ENCODE data around the gene TEX38.
"Not testable (repeated sequence)": the region's sequence is repeated elsewhere in the genome, so short reads cannot be mapped to it uniquely, and the experiment has no call there.

The TEX38 gene

DNA sequence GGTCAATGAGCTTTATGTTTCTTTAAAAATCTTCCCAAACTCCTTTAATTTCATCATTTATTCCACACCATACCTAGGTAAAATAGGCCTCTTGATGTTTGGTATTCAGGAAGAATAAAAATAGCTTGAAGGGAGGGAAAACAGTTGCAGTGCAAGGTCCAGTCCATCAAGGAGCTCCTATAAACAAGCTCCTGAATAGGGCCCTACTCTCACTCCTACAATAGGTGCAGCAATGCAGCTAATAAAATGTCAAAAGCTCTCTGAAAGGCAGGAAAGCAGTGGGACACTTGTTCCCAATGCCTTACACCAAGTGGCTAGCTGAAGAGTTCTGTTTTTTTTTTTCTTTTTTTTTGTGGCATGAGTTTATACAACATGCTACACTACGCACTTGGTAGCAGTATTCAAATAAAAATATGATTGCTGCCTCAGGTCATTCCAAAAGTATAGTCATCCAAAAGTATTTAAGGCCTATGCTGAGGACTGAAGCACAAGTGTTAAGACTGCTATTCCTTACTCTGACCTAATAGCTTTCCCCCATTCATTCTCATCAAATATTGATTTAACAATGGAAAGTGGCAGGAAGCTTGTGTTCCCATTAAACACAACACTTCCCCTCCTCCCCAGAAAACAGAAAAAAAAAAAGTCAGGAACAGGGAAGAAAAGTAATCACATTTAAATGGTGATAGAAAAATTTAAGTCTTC, 9.8 kb downstream of the TEX38 start:
- intact Hi-C loops (cut with DNase I): no loop called here
- peak in 1 of 42 donors; percentile 14 for DNase-seq

DNA sequence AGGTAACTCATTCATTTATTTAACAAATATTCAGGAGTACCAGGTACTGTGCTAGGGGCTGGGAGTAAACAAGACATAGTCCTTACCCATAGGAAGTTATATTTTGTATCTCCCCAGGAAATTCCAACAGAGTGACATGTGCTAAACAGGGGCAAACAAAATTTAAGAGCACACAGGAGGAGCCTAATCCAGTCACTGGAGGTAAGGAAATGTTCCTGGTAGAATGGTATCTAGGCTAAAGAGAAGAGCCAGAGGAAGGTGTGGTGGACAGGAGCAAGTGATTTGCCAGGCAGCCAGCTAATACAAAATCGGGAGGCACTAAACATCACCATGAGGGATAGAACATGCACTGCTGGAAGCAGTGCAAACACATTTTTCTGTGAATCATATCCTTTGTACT, 10.4 kb downstream of the TEX38 start:
- intact Hi-C loops (cut with DNase I): no loop called here
- no peak for DNase-seq

DNA sequence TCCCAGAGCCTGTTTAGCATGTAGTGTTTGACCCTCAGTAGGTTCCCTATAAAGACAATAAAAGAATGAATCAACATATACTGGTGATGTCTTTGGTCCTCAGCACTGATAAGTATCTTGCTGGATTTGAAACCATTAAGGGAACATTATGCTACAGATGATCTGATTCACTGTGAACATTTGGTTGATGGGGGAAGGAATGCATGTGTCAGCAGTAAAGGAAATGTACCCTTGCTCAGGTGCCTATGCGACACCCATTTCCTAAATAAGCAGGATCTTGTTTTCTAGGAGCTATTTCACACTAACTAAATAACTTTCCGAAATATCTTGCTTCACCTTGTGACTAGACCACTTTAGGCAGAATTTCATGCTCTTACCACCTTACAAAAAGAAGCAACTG, 13.0 kb downstream of the TEX38 start:
- no peak for DNase-seq
- intact Hi-C loops (cut with DNase I): no loop called here

DNA sequence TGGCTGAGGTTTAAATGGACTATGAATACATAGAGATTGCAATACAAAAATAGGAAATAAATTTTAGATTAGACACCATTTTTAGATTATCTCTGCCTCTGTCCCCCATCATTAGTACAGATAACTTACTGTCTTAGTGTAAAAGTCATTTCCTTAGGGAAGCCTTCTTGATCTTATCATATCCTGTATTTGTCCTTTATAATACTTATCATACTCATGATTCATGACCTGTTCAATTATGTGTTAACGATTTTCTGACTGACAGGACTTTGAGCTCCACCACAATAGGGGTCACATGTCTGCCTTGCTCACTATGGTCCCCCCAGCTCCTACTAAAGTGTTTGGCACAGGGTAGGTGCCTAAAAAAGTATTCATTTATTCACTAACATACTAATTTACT, 14.6 kb downstream of the TEX38 start:
- DNase-seq: no peak
- intact Hi-C loops (cut with DNase I): no loop called here

DNA sequence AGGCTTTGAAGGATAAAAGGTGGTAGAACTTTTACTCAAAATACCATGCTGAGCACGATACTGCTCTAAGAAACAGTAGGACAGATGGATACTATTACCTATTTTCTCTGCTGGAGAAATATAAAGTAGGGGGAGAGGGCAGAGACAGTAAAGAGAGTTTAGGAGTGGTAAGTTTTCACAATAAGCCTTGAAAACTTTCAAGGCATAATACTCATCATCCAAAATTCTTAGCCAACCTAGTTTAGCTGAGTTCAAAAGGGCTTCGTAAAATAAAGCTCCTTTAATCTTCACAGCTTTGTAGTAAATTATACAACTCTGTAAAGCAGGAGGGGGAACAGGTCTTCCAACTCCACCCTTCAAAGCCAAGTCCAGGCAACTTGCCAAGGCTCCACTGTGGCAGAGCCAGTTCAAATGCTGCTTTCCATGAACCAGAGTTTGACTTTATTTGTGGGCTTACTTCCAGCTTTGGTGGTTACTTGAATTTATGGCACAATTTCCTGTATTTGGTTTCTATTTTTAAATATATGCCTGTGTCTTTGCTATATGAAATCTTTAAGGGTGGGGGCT, 15.5 kb downstream of the TEX38 start:
- intact Hi-C loops (cut with DNase I): no loop called here
- peak in 32 of 42 donors; percentile 21 to 75 (median 48) for DNase-seq

DNA sequence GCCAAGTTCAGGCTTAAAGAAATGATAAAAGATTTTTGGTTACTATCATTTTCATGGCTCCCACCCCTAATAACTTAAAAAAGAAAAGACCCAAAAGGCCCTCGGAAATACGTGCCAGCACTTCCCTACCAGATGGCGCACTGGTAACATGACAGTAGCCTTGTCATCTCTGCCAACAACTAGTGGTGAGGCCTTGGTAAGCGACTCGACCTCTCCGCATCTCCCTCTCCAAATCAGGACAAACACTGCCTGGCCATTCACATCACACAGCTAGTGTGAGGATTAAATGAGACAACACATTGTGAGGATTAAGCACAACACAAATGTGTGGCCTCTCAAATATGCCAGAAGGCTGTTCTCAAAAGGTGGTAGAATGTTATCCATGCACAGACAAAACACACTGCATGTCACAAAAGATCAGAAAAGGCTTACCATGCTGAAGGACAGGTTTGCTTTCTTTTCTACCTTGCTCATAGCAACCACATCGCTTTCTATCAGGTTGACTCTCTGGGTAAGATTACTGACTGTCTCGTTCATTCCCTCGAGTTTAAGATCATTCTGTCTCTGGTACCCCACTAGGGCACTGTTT, 16.4 kb downstream of the TEX38 start:
- intact Hi-C loops (cut with DNase I): no loop called here

DNA sequence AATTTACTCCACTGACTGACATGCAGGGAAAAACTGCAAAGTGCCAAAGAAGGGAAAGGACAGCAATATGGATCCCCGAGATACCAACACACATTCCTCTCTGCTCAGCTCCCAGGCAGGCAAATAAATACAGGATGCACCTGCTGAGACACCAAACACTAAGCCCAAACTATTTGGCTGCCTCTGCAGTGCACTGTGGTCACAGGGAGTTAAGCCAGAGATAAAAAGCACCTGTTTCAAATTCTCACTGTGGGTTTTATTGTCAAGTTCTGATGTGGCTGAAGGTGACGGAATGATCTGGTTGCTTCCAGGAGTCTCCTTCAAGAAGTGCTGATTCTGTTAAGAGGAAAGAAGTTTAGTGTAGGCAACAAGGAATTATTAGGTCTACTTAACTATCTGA, 17.7 kb downstream of the TEX38 start:
- DNase-seq: no peak
- intact Hi-C loops (cut with DNase I): no loop called here

More for the DNA sequence above, 16.4 kb downstream of the TEX38 start:
- DNase-seq: no peak

DNA sequence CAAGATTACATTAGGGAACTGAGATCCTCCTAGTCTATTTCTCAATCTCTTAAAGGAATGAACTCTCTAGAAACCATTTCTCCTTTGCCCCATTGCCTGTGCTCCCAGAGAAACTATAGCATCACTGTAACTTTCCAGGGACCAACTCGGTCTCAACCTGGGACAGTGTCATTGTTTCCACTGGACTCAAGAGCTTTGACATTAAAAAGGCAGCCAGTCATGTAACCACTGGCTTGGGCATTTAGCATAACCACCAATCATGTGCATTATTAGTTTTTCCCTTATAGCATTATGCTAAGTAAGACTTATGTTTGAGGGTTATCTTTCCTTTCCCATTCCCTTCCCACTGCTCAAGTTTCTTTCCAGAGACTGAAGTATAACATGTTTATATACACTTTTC, 18.2 kb downstream of the TEX38 start:
- intact Hi-C loops (cut with DNase I): no loop called here
- DNase-seq: no peak

DNA sequence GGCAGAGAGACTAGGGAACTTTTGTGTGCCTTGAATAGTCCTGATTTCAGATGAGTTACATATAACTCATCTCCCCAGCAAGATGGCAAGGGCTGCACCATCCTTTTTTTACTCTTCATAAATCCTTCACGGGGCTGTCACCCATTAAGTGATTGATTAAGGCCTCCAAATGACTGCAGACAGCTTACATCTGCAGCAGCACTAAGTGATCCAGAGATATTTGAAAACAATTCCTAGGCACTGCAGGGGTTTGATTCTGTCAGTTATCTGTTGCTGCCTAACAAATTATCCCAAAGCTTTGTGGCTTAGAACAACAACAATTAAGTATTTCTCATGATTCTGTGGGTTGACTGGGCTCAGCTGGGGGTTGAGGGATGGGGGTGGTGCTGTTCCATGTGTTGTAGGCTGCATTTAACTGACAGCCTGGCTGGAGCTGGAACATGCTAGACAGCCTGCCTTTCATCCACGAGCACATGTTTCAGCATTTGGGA, 19.3 kb downstream of the TEX38 start:
- peak in 40 of 42 donors; percentile 20 to 85 (median 59) for DNase-seq
- intact Hi-C loops (cut with DNase I): no loop called here

DNA sequence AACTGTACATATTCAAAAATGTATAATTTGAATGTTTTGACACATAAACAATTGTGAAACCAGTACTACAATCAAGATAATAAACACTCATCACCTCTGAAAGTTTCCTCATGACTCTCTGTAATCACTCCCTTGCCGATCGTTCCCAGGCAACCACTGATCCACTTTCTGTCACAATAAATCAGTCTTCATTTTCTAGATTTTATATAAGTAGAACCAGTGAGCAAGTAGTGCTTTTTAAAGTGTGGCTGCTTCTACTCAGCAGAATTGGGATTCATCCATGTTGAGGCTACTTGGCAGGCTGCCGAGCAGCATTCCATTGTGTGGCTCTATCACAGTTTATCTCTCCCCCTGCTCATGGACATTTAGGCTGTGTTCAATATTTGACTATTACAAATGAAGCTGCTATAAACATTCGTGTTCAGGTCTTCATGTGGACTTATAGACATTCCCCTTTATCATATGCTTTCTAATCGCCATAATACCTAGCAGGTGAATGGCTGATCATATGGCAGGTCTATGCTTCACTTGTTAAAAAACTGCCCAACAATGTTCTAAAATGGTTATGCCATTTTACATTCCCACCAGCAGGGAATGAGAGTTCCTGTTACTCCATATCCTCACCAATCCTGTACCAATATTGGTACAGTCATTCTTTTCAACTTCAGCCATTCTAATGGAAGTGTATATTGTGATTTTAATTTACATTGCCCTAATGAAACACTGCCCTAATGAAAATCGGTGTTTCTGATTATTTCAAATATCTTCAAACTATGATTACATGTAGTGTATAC, 20.5 kb downstream of the TEX38 start:
- DNase-seq: peak in 33 of 42 donors; percentile 10 to 79 (median 46)
- intact Hi-C loops (cut with DNase I): no loop called here

DNA sequence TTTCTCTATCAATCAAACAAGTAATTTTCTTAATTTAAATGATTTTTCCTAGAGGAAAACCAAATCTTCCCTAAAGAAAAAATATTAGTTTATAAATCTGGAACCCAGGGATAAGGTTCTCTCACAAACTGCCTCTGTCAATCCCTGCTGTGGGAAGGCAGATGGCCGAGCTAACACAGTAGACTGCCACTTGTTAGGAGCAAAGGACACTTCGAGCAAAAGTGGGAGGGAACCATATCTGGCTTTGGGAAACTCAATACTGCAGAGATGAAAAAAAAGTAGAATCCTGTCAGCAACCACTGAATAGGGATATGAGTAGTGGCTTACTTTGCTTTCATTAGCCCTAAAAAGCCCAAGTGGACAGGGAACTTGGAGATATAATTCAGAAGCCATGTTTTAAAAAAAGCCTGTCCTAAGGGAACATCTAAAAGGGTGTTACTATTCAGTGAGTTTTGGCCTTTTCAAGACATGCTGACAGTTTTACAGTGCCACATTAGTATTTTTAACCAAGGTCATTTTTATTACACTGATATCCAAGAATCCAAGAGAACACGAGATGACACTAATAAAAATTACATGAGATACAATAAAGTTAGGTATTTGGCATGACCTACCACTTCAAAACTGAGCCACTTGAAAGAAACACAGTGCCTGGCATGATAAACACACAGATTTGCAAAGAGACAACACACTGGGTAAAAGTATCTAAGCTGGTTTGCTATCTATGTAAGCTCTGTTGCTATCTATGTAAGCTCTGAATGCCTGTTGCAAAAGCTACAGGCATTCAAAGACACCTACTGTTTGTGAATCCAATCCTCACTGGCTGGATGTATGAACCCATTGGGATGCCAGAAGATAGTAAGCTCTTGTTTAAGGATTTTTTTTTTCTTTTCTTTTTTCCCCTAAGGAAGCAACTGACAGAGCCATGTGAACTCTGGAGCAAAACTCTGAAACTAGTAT, 21.4 kb downstream of the TEX38 start:
- intact Hi-C loops (cut with DNase I): no loop called here
- DNase-seq: no peak

DNA sequence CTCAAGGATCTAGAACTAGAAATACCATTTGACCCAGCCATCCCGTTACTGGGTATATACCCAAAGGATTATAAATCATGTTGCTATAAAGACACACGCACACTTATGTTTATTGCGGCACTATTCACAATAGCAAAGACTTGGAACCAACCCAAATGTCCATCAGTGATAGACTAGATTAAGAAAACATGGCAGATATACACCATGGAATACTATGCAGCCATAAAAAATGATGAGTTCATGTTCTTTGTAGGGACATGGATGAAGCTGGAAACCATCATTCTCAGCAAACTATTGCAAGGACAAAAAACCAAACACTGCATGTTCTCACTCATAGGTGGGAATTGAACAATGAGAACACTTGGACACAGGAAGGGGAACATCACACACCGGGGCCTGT, 23.0 kb downstream of the TEX38 start:
- intact Hi-C loops (cut with DNase I); DNase-seq: not testable (repeated sequence)

DNA sequence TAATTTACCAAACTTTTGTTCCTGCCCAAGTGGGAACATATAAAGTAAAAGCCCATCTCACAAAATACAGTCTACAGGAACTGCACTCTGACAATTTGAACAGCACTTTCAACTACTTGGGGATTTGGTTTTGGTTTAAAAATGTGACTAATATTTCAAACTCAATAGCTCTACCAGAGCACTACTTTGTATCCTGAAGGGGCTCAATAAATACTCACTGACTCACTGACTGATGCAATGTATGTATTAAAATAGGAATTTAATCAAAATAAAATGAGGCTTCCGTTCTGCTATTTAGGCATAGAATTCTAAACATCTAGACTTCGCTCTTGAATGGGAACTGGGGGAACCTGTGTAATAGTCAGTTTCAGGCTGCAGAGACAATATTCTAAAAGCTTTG, 25.4 kb downstream of the TEX38 start:
- intact Hi-C loops (cut with DNase I): no loop called here
- DNase-seq: no peak

DNA sequence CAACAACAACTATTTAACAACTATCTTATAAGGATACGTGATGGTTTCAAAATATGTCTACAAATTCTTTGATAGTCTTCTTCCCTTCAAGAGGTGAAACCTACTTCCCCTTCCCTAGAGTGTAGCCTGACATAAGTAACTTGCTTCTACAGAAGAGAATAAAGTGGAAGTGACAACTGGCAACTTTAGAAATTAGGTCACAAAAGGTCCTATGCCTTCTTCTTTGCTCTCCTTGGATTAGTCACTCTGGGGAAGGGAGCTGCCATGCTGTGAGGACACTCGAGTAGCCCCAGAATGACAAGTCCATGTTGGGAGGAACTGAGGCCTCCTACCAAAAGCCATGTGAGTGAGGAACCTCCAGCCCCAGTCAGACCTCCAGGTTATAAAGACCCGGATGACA, 28.0 kb downstream of the TEX38 start:
- intact Hi-C loops (cut with DNase I): no loop called here
- no peak for DNase-seq

DNA sequence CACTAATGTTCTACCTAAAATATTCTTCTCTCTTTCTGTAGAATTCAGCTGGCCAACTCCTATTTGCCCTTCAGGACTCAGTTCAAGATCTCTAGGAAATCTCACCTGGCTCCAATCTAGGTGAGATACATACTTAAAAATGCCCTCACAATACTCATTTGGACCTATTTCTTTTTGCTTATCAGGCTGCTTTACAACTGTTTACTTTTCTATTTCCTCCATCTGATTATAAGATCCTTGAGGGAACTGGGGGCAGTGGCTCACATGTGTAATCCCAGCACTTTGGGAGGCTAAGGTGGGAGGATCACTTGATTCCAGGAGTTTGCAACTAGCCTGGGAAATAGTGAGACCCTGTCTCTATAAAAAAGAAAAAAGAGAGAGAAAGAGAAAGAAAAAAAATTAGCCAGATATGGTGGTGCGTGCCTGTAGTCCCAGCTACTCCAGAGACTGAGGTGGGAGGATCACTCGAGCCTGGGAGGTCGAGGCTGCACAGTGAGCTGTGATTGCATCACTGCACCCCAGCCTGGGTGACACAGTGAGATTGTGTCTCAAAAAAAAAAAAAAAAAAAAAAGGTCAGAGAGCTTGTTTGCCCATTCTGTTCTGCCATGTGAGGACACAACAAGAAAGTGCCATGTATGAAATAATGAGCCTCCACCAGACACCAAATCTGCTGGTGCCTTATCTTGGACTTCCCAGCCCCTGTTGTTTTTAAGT, 32.4 kb downstream of the TEX38 start:
- DNase-seq: no peak
- intact Hi-C loops (cut with DNase I): no loop called here

DNA sequence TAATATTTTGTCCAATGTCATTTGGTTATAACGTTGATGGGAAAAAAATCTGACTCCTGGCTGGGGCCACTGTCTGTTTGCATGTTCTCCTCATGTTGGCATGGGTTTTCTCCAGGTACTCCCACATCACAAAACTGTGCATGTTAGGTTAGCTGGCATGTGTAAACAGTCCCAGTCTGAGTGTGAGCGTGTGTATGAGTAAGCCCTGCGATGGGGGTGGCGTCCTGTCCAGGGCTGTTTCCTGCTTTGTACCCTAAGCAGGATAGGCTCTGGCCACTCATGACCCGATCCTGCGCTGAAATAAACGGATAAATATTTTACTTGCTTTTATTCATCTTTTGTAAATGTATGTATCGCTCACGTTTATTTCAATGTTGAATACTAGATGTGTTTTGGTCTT, 33.8 kb downstream of the TEX38 start:
- intact Hi-C loops (cut with DNase I): no loop called here
- DNase-seq: no peak

DNA sequence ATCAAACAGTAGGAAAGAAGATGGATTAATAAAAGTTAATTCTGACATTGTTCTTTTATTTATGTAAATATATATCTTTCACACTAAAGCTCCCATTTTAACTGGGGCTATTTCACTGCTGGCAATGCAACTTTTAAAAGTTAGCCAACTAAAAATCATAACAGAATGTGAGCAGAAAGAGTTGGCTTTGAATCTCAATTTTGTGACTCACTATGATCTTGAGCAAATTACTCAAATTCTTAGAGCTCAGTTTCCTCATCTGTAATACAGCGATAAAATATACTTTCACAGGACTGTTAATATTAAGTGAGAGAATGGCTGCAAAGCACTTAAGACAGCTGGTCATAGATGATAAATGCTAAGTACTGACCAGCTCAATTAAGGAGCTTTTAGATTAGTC, 36.5 kb downstream of the TEX38 start:
- intact Hi-C loops (cut with DNase I): no loop called here

DNA sequence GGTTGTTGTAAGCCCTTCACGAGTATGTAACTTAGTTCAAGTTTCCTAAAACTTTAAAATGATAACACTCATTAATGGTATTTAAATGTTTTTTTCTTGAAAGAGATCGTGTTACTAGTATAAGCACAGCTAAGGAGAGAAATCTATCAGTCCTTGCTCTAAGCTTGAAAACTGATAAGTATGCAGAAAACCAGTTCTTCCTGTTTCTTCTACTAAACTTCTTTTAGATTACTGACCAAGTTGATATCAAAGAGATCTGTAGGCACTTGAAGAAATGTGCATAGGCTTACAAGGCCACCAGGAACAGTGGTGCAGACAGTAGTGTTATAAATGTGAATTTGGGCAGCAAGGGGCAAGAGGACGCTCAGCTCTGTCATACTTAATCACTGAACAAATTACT, 43.3 kb downstream of the TEX38 start:
- intact Hi-C loops (cut with DNase I): loop anchor here (10.0 kb wide), 1 partner anchor 310 kb away; no protein-coding TSS in a partner anchor
- no peak for DNase-seq

More for the DNA sequence above, 36.5 kb downstream of the TEX38 start:
- DNase-seq: no peak

Data from head of caudate nucleus (tissue), 42 donors.